DOHH2 (cell line): ENCODE data around the gene ESYT1.
A peak's percentile ranks its signal among the peaks of the same experiment; 100 is the strongest.

Source experiments
- H3F3A ChIP-seq: fragments of 200-600 bp; sonication (generic), shearing (Covaris generic); 2 replicates; pipeline ENCODE4 v1.6.0; 2016; ENCODE audit warnings: antibody characterized with exemption, mild to moderate bottlenecking; ENCODE audit not compliant: control insufficient read depth, insufficient read depth
- H3K27ac ChIP-seq: fragments of 200-600 bp; sonication (generic); 2 replicates; pipeline ENCODE4 v1.5.1; 2014; ENCODE audit warnings: low read depth, mild to moderate bottlenecking, low read length, moderate library complexity
- H3K27me3 ChIP-seq: fragments of 200-600 bp; sonication (generic); 2 replicates; pipeline ENCODE4 v1.6.1; 2014; ENCODE audit warnings: mild to moderate bottlenecking, low read length, mixed read lengths; ENCODE audit not compliant: control insufficient read depth
- H3K36me3 ChIP-seq: fragments of 200-600 bp; sonication (generic); 2 replicates; pipeline ENCODE4 v1.6.1; 2014; ENCODE audit warnings: mild to moderate bottlenecking, low read length, moderate library complexity, mixed read lengths; ENCODE audit not compliant: control insufficient read depth
- H3K4me1 ChIP-seq: fragments of 200-600 bp; sonication (generic); 2 replicates; pipeline ENCODE4 v1.6.1; 2014; ENCODE audit warnings: mild to moderate bottlenecking, low read length, mixed read lengths; ENCODE audit not compliant: control insufficient read depth
- H3K4me2 ChIP-seq: fragments of 200-600 bp; sonication (generic); 2 replicates; pipeline ENCODE4 v1.6.0; 2014; ENCODE audit warnings: mild to moderate bottlenecking, low read length, moderate library complexity
- H3K4me3 ChIP-seq: fragments of 200-600 bp; sonication (generic); 2 replicates; pipeline ENCODE4 v1.5.1; 2014; ENCODE audit warnings: mild to moderate bottlenecking, low read length, mixed read lengths
- H3K79me2 ChIP-seq: fragments of 200-600 bp; sonication (generic); 2 replicates; pipeline ENCODE4 v1.6.1; 2014; ENCODE audit warnings: mild to moderate bottlenecking, low read length, mixed read lengths; ENCODE audit not compliant: control insufficient read depth
- H3K9me2 ChIP-seq: fragments of 200-600 bp; sonication (generic); replicated peaks from 2 replicates; pipeline ENCODE4 v1.6.1; 2014; ENCODE audit warnings: mild to moderate bottlenecking, low read length, mixed read lengths; ENCODE audit not compliant: control insufficient read depth
- H3K9me3 ChIP-seq: fragments of 200-600 bp; sonication (generic); 2 replicates; pipeline ENCODE4 v1.6.1; 2014; ENCODE audit warnings: antibody characterized with exemption, low read length, mixed read lengths; ENCODE audit not compliant: control insufficient read depth, insufficient read depth
- H4K20me1 ChIP-seq: fragments of 200-600 bp; sonication (generic); 2 replicates; pipeline ENCODE4 v1.6.0; 2014; ENCODE audit warnings: low read depth, mild to moderate bottlenecking, antibody characterized with exemption, low read length, moderate library complexity; ENCODE audit not compliant: control insufficient read depth, insufficient read depth
- EZH2phosphoT487 ChIP-seq: fragments of 200-600 bp; sonication (generic); IDR thresholded peaks from 2 replicates; pipeline ENCODE4 v1.6.1; 2017; ENCODE audit warnings: borderline replicate concordance, mild to moderate bottlenecking, antibody characterized with exemption, low read length, moderate library complexity, mixed read lengths
- TF ChIP-seq, protein P1 (sequence below): fragments of 200-600 bp; sonication (generic); IDR thresholded peaks from one replicate; pipeline ENCODE4 v1.5.1; 2014; ENCODE audit warnings: antibody characterized with exemption, mild to moderate bottlenecking, low read depth, low read length; ENCODE audit not compliant: poor library complexity, severe bottlenecking

The ESYT1 gene

DNA sequence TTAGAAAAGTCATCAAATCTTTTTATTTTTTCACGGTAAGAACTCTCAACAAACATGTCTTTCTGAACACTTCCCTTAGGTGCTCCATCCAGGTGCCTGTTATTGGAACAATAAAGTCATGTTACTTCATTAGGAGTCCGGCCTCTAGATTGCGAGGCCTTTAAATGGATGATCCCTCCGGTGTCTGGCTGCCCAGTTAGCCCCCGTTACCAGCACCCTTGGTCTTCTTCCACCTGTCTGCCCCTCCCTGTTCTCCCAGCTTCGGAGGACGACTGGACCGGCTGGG lies 24.3 kb upstream of the ESYT1 start:
- Histone ChIP-seq H3K27me3 (peaks cover 4% of the 10 kb centered on the region; the same call in 1 of the 2 replicates), H3K4me2 (peak overlapping the region; percentile 77), H4K20me1 (peaks cover 15% of the 10 kb centered on the region), H3K4me1 (peaks cover 28% of the 10 kb centered on the region), H3K36me3 (peaks cover 44% of the 10 kb centered on the region), H3F3A (peaks cover 24% of the 10 kb centered on the region), H3K4me3 (peak overlapping the region; percentile 100), H3K9me2 (no peaks in the 10 kb centered on the region), H3K27ac (peak overlapping the region; percentile 49), H3K79me2 (peaks cover 54% of the 10 kb centered on the region), H3K9me3 (no peaks in the 10 kb centered on the region)
- TF ChIP-seq EZH2phosphoT487, result no peak
- TF ChIP-seq, protein P1, sequence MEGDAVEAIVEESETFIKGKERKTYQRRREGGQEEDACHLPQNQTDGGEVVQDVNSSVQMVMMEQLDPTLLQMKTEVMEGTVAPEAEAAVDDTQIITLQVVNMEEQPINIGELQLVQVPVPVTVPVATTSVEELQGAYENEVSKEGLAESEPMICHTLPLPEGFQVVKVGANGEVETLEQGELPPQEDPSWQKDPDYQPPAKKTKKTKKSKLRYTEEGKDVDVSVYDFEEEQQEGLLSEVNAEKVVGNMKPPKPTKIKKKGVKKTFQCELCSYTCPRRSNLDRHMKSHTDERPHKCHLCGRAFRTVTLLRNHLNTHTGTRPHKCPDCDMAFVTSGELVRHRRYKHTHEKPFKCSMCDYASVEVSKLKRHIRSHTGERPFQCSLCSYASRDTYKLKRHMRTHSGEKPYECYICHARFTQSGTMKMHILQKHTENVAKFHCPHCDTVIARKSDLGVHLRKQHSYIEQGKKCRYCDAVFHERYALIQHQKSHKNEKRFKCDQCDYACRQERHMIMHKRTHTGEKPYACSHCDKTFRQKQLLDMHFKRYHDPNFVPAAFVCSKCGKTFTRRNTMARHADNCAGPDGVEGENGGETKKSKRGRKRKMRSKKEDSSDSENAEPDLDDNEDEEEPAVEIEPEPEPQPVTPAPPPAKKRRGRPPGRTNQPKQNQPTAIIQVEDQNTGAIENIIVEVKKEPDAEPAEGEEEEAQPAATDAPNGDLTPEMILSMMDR, result no peak

DNA sequence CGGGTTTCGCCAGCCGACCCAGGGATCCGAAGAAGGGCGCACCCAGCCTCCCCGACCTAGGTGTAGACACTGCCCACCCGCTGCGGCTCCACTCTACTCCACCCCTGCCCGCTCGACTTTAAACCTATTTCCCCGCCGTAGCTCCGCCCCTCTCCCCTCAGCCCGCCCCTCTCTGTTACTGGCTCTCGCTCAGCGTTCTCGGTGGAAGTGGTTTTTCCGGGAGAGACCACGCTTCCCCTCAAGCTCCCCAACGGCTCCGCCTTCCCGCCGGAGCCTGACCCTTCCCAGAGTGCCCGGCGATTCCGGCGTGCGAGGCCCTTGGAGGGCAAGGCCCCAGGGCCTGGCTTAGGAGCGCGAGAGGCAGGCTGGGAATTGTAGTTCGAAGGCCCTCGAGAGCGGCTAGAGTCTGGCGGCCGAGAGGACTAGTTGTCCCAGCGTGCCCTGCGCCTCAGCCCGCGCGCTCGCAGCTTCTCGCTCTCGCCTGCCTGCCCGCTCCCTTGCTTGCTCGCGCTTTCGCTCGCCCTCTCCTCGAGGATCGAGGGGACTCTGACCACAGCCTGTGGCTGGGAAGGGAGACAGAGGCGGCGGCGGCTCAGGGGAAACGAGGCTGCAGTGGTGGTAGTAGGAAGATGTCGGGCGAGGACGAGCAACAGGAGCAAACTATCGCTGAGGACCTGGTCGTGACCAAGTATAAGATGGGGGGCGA lies 23.8 kb upstream of the ESYT1 start, which contains the start of gene PA2G4:
Gene PA2G4, plus strand, starts transcription at position 451 of the 706 bp plus-strand sequence. Its CDS starts 179 bp downstream, at position 630.
- H3K9me3 ChIP-seq, result no peaks in the 10 kb centered on the region

DNA sequence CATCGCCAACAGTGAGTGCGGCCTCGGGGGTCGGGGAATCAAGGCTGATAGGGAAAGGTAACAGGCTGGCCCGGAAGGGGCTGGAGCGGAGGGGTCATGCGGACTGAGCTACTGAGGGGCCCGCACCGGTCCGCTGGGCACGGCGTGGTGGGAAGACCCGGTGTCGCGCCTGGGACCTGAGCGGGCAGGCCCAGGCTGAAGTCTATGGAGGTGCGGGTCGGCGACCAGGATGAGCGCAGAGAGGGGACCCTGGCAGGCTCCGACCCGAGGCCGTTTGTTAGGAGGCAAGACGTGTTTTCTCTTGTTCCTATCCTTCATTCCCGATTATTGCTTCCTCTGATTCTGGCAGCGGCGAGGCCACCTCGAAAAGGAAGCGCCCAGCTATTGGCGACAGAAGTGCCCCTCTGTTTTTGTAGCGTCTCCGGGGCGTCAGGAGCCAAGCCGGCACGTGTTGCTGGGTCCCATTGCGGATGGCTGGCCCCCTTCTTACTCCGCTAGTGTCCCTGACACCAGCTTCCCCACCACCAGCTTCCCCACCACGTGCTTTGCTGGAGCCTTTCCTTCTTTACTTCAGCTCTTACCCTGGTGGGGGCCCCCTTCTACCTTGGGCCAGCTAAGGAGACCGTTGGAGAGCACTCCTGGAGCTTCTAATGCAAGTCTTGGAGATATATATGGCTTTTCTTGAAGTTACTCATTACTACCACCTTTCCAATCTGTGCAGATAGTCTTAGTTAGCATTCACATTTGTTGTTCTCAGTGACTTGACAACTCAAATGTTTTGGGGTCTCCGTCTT lies 23.1 kb upstream of the ESYT1 start:
- TF ChIP-seq EZH2phosphoT487, result no peak
- TF ChIP-seq, protein P1, result peak; percentile 8
- peaks cover 56% of the 10 kb centered on the region for H3K36me3 ChIP-seq
- H3F3A ChIP-seq, result peaks cover 27% of the 10 kb centered on the region
- peaks cover 54% of the 10 kb centered on the region for H3K79me2 ChIP-seq
- peaks cover 28% of the 10 kb centered on the region for H3K4me1 ChIP-seq
- no peaks in the 10 kb centered on the region for H3K9me2 ChIP-seq
- H3K4me2 ChIP-seq, result peak overlapping the region; percentile 77
- H4K20me1 ChIP-seq, result peaks cover 15% of the 10 kb centered on the region
- no peaks in the 10 kb centered on the region for H3K9me3 ChIP-seq
- peak overlapping the region; percentile 100 for H3K4me3 ChIP-seq
- peaks cover 4% of the 10 kb centered on the region; the same call in 1 of the 2 replicates for H3K27me3 ChIP-seq
- H3K27ac ChIP-seq, result peak overlapping the region; percentile 78

More for the DNA sequence above, 23.8 kb upstream of the ESYT1 start, which contains the start of gene PA2G4:
- H3K79me2 ChIP-seq, result peaks cover 54% of the 10 kb centered on the region
- peaks cover 28% of the 10 kb centered on the region for H3K4me1 ChIP-seq
- H4K20me1 ChIP-seq, result peaks cover 15% of the 10 kb centered on the region
- H3K27me3 ChIP-seq, result peaks cover 4% of the 10 kb centered on the region; the same call in 1 of the 2 replicates
- H3K4me3 ChIP-seq, result peak within 1 kb of the TSS; percentile 100
- H3F3A ChIP-seq, result peaks cover 24% of the 10 kb centered on the region
- no peaks in the 10 kb centered on the region for H3K9me2 ChIP-seq
- H3K27ac ChIP-seq, result peak within 1 kb of the TSS; percentile 78
- H3K4me2 ChIP-seq, result peak within 1 kb of the TSS; percentile 77
- TF ChIP-seq, protein P1, result no peak
- TF ChIP-seq EZH2phosphoT487, result no peak
- peaks cover 49% of the 10 kb centered on the region for H3K36me3 ChIP-seq
